ENCODE measurements around the gene CDC14A. TPM values are rescaled to one million over a fixed set of nuclear protein-coding genes. Genes with fewer than 3 reads are reported as not detected.

Gene CDC14A
- total and polyA plus RNA-seq, 2 of the 8 experiments (the other 6 are each of a cell fraction or from before 2014, with no cell fraction given): 3.2 to 8.9 TPM

DNA sequence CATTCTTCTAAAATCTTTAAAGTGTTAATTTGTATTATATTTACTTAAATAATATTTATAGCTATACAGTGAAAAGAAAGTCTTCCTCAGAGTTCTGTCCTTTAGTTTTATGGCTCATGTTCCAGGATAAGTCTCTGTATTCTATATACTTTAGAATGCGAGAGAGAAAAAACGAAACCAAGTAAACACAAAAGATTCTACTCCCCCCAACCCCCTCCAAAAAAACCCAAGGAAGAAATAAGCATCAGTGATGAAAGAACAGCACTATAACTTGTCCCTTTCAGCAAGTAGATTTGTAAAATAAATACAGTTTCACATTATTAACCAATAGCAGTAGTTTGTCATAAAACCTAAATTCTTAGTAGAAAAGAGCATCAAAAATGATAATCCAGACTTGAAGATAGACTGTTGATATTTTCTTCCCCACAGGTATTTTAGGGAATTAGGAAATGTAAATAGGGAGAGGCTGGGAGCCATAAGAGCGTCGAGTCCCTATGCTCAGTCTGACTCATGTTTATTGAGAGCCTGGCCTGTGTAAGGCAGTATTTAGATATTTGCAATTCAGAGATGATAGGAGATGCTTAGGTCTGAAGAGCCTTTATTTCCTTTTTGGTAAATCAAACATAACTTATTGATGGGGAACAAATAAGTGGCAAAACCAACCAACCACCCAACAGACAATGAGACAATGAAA is 35.5 kb downstream of the CDC14A start (continued):
- TF ChIP-seq, protein P1, sequence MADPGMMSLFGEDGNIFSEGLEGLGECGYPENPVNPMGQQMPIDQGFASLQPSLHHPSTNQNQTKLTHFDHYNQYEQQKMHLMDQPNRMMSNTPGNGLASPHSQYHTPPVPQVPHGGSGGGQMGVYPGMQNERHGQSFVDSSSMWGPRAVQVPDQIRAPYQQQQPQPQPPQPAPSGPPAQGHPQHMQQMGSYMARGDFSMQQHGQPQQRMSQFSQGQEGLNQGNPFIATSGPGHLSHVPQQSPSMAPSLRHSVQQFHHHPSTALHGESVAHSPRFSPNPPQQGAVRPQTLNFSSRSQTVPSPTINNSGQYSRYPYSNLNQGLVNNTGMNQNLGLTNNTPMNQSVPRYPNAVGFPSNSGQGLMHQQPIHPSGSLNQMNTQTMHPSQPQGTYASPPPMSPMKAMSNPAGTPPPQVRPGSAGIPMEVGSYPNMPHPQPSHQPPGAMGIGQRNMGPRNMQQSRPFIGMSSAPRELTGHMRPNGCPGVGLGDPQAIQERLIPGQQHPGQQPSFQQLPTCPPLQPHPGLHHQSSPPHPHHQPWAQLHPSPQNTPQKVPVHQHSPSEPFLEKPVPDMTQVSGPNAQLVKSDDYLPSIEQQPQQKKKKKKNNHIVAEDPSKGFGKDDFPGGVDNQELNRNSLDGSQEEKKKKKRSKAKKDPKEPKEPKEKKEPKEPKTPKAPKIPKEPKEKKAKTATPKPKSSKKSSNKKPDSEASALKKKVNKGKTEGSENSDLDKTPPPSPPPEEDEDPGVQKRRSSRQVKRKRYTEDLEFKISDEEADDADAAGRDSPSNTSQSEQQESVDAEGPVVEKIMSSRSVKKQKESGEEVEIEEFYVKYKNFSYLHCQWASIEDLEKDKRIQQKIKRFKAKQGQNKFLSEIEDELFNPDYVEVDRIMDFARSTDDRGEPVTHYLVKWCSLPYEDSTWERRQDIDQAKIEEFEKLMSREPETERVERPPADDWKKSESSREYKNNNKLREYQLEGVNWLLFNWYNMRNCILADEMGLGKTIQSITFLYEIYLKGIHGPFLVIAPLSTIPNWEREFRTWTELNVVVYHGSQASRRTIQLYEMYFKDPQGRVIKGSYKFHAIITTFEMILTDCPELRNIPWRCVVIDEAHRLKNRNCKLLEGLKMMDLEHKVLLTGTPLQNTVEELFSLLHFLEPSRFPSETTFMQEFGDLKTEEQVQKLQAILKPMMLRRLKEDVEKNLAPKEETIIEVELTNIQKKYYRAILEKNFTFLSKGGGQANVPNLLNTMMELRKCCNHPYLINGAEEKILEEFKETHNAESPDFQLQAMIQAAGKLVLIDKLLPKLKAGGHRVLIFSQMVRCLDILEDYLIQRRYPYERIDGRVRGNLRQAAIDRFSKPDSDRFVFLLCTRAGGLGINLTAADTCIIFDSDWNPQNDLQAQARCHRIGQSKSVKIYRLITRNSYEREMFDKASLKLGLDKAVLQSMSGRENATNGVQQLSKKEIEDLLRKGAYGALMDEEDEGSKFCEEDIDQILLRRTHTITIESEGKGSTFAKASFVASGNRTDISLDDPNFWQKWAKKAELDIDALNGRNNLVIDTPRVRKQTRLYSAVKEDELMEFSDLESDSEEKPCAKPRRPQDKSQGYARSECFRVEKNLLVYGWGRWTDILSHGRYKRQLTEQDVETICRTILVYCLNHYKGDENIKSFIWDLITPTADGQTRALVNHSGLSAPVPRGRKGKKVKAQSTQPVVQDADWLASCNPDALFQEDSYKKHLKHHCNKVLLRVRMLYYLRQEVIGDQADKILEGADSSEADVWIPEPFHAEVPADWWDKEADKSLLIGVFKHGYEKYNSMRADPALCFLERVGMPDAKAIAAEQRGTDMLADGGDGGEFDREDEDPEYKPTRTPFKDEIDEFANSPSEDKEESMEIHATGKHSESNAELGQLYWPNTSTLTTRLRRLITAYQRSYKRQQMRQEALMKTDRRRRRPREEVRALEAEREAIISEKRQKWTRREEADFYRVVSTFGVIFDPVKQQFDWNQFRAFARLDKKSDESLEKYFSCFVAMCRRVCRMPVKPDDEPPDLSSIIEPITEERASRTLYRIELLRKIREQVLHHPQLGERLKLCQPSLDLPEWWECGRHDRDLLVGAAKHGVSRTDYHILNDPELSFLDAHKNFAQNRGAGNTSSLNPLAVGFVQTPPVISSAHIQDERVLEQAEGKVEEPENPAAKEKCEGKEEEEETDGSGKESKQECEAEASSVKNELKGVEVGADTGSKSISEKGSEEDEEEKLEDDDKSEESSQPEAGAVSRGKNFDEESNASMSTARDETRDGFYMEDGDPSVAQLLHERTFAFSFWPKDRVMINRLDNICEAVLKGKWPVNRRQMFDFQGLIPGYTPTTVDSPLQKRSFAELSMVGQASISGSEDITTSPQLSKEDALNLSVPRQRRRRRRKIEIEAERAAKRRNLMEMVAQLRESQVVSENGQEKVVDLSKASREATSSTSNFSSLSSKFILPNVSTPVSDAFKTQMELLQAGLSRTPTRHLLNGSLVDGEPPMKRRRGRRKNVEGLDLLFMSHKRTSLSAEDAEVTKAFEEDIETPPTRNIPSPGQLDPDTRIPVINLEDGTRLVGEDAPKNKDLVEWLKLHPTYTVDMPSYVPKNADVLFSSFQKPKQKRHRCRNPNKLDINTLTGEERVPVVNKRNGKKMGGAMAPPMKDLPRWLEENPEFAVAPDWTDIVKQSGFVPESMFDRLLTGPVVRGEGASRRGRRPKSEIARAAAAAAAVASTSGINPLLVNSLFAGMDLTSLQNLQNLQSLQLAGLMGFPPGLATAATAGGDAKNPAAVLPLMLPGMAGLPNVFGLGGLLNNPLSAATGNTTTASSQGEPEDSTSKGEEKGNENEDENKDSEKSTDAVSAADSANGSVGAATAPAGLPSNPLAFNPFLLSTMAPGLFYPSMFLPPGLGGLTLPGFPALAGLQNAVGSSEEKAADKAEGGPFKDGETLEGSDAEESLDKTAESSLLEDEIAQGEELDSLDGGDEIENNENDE (IDR thresholded peaks at IDR 0.05; ENCODE audit: insufficient replicate concordance, low read length): no peak
- TF ChIP-seq BRCA1 (IDR thresholded peaks at IDR 0.05; ENCODE audit: low read depth, low read length) (no peak), TAF7 (optimal IDR thresholded peaks at IDR 0.05; ENCODE audit: borderline replicate concordance, low read depth, low read length) (no peak), TBP (IDR thresholded peaks at IDR 0.05; ENCODE audit: low read depth, low read length) (no peak), CHD2 (IDR thresholded peaks at IDR 0.05; ENCODE audit: low read length) (no peak), HDAC2 (IDR thresholded peaks at IDR 0.05; ENCODE audit: borderline replicate concordance in 1 of 2, low read depth in 2 of 2, low read length in 2 of 2) (no peak), CEBPB (IDR thresholded peaks at IDR 0.05; ENCODE audit: low read depth, low read length) (no peak)

Data from H1 (cell line).